Neural progenitor cell (in vitro differentiated cells): ENCODE results near the gene SNAPC4.

Experiments used
- EZH2 ChIP-seq: fragments of 200-600 bp; sonication (generic); IDR thresholded peaks from 2 replicates; pipeline ENCODE4 v1.6.1; 2017; ENCODE audit warnings: antibody characterized with exemption, mild to moderate bottlenecking, moderate library complexity
- EZH2phosphoT487 ChIP-seq: fragments of 200-600 bp; sonication (generic); IDR thresholded peaks from 2 replicates; pipeline ENCODE4 v1.6.1; 2017; ENCODE audit warnings: antibody characterized with exemption
- TF ChIP-seq, protein P1 (sequence below): fragments of 200-600 bp; sonication (generic); IDR thresholded peaks from 2 replicates; pipeline ENCODE4 v1.5.1; 2017; ENCODE audit warnings: antibody characterized with exemption, mild to moderate bottlenecking

DNA sequence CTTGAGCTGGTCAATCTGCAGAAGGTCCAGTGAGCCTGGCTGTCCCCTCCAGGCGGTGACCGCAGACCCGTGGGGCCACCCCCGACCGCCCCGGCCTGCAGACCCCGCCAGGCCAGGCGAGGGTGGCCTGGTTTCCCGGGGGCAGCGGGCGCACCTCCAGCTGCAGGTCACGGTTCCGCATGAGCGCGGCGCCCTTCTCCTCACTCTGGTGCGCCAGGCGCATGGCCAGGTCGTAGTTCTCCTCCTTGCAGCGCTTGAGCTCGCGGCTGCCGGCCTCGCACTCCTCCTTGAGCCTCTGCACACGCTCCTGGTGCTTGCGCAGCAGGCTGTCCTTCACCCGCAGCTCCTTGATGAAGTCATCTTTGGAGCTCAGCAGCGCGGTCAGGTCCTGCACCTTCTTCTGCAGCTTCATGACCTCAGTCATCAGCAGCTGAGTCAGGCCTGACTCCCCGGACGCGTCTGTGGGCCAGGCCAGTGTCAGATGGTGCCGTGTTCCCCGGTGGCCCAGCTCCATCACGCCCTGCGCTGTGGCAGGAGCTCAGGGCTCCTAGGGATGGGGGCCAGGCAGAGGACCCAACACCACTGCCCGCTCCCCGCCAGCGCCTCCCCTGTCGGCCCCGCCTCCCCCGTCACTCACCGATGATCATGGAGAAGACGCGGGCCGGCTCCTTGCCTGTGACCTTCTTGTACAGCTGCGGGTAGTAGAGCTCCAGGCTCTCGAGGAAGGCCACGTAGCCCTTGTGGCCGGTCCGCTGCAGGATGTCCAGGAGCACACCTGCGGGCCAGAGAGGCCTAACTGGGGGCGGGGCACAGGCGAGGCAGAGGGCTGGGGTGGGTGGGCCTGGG lies 29.1 kb downstream of the SNAPC4 start:
- TF ChIP-seq, protein P1, sequence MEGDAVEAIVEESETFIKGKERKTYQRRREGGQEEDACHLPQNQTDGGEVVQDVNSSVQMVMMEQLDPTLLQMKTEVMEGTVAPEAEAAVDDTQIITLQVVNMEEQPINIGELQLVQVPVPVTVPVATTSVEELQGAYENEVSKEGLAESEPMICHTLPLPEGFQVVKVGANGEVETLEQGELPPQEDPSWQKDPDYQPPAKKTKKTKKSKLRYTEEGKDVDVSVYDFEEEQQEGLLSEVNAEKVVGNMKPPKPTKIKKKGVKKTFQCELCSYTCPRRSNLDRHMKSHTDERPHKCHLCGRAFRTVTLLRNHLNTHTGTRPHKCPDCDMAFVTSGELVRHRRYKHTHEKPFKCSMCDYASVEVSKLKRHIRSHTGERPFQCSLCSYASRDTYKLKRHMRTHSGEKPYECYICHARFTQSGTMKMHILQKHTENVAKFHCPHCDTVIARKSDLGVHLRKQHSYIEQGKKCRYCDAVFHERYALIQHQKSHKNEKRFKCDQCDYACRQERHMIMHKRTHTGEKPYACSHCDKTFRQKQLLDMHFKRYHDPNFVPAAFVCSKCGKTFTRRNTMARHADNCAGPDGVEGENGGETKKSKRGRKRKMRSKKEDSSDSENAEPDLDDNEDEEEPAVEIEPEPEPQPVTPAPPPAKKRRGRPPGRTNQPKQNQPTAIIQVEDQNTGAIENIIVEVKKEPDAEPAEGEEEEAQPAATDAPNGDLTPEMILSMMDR: no peak
- no peak for TF ChIP-seq EZH2phosphoT487
- TF ChIP-seq EZH2: no peak
